Activated gamma-delta T cell treated with Interleukin-2 at 50 U/mL for 16 hours (primary cell): ENCODE data around the gene MAP3K5.
"Not testable (repeated sequence)": the region's sequence is repeated elsewhere in the genome, so short reads cannot be mapped to it uniquely, and the experiment has no call there.

Experiments
- DNase-seq: peaks from one replicate; pipeline ENCODE4 v3.0.0-alpha.2; 2020

The MAP3K5 gene

DNA sequence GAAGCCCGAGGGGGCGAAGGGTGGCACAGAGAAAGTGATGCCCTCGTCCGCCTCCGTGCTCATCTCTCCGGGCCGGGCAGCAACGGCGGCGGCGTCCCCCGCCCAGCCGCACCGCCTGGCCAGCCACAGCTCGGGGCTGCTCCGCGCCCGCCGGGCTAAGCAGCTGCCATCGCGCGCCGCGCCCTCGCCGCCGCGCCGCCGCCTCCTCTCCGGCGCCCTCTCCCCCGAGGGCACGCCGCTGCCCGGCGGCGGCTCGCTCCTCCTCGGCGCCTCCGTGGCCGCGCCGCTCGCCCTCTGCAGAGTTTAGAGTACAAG, 225 bp downstream of the MAP3K5 start:
- DNase-seq, result no peak

DNA sequence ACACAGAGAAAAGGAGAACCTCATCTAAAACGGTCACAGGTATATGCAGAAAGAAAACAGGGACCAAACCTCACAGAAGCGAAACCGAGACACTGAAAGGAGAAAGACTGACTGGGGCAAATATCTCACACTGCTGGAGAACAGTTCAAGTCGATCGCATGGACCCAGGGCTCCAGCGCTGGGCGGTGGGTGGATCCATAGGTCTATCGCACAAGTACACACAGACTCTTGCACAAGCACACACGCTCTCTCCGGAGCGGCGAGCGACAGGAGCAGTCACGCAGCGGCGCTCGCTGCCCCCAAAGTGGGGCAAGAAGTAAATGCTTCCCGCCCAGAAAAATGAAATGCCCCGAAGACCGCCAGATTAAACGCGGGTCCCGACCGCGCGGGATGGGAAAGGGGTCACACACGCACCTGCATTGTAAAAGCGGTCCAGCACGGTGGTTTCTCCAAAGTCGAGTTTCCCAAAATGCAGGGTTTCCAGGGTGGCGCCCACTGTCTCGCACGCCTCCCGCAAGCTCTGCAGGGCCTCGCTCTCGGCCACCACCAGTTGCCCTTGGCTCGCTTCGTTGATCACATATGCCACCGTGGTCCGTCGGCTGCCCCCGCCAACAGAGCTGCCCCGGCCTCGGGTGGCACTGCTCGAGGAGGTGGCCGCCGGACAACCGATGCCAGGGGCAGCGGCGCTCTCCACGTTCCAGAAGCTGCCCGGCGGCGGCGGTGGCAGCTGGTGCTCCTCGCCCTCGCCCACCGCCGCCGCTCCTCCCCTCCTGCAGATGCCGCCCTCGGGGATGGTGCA, 782 bp downstream of the MAP3K5 start:
- peak; percentile 38 for DNase-seq

DNA sequence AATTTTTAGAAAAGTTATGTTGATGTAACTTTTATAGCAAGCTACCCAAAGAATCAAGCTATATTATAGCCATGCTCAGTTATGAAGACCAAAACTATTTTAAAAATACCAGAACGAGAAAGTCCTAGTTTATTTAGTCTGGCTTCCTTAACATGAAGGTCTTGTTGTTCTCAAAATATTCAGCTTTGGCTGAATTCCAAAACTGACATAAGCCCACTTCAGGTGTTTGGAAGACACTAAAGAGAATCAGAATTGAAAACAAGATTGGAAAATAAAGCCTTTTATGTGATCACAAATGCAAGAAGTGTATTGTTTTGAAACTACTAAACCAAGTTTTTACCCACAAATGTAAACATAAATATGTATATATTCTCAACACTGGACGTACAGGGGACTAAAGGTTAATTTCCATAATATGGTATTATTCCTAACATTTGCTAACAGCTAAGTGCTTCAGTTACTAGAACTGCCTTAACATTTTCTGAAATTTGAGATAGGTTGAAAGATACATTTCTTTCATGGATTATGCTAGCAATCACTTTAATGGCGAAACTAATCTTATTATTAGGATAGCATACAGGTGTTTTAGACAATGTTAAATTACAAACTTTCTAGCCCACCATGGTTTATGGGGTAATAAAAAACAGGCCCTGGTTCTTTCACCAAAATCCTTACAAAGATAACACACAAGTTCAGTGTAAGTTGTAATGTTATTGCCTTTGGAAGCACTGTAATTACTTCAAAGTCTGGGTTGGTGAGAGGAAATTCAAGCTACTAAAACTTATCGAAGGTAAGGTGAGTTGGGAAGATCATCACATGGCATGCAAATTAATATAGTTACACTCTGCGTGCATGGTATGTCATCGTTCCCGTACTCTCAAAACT, 1.6 kb downstream of the MAP3K5 start:
- DNase-seq, result no peak

DNA sequence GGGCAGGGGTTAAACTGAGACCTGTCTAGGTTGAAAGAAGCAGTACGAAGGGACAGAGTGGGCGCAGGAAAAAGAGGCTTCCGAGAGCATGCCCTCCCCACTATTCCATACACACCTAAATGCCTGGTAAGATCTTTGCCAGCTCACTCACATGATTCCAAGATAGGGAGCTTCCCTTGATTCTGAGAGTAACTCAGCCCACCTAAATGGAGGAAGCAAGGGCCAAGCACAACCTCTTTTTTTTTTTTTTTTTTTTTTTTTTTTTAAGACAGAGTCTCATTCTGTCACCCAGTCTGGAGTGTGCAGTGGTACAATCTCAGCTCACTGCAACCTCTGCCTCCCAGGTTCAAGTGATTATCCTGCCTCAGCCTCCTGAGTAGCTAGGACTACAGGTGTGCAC, 2.8 kb downstream of the MAP3K5 start:
- not testable (repeated sequence) for DNase-seq

DNA sequence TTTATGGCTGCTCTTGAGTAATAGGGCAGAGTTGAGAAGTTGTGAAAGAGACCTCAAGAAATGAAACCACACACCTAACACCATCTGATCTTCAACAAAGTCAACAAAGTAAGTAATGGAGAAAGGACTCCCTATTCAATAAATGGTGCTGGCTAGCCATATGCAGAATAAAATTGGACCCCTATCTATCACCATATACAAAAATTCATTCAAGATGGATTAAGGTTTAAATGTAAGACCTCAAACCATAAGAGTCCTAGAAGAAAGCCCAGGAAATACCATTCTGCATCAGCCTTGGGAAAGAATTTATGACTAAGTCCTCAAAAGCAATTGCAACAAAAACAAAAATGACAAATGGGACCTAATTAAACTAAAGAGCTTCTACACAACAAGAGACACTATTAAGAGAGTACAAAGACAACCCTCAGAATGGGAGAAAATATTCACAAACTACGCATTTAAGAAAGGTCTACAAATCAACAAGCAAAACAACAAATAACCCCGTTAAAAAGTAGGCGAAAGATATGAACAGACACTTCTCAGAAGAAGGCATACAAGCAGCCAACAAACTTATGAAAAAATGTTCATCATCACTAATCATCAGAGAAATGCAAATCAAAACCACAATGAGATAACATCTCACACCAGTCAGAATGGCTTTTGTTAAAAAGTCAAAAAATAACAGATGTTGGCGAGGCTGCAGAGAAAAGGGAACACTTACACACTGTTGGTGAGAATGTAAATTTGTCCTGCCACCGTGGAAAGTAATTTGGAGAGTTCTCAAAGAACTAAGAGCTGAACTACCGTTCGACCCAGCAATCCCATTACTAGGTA, 4.0 kb downstream of the MAP3K5 start:
- DNase-seq, result no peak

DNA sequence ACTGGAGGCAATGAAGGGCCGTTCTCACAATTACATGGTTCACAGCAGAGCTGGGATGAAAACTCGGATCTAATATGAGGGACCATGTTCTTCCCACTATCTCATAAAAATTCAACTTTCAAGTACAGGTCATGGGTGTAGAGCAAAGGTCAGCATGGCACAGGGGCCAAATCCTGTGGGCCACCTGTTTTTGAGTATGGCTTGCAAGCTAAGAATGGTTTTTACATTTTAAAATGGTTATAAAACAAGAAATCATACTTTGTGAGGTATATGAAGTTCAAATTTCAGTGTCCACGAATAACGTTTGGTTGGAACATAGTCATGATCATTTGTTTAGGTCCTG, 4.6 kb downstream of the MAP3K5 start:
- no peak for DNase-seq

DNA sequence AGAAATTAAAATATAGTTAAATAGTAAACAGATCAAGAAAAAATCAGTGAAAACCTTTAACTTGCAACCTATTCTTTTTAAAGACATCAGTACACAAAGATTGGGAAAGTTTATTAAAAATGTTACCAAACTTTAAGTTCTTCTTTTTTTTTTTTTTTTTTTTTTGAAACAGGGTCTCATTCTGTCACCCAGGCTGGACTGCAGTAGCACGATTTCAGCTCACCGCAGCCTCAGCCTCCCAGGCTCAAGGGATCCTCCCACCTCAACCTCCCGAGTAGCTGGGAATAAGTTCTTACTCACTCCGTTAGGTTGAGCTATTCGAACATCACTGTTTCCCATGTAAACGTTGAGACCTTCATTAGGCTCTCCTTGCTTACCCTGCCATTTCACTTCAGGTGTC, 5.6 kb downstream of the MAP3K5 start:
- no peak for DNase-seq

DNA sequence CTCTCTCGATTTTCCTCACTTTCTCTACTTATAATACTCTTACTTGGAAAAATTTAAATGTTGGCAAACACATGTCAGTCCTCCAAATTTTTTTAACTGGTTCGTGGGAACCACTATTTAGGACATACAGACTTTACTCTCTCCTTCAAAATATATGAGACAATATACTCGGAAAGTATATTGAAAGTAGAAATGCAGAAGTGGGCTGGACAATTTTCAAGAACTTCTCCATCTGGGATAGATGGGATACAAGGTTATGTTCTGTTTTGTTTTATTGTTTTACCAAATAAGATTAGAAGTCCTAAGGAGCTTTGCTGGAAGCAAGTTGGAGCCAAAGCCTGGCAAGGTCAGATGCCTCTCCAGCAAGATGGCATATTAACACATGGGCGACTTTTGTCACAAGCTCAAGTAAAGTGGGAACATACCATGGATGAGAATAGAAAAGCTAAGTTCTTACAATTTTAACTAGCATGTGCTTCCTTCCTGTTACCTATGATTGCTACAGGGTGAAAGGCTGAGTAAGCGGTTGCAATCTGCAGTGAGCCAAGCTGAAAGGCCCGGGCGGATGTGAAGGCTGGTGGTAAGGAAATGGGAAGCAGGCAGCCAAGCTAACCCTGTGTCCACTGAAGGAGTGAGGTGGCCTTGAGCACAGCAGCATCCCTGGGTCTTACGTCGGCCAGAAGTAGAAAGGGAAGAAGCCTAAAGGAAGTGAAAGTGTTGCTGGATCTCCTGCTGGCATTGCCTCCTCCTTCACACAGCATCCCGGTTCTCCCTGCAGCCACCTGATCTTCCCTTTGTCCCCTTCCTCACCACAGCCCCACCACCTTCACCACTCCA, 7.1 kb downstream of the MAP3K5 start:
- DNase-seq, result peak; percentile 18

DNA sequence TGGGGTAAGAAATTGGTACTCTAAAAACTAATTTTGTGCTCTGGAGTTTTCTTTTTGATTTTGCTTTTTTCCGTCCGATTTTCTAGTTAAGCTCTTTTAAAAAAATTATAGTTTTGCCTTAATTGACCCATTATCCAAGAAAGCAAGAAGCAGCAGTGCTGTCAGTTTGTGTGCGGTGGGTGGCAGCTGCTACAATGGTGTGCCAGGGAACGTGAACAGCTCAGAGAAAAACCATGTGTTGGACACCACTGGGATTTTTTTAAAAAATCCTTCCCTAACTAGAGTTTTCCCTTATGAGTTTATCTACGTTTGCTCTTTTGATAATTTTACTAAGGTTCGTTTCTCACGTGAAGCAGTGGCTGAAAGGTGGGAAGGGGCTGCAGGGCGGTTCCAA, 8.0 kb downstream of the MAP3K5 start:
- no peak for DNase-seq

DNA sequence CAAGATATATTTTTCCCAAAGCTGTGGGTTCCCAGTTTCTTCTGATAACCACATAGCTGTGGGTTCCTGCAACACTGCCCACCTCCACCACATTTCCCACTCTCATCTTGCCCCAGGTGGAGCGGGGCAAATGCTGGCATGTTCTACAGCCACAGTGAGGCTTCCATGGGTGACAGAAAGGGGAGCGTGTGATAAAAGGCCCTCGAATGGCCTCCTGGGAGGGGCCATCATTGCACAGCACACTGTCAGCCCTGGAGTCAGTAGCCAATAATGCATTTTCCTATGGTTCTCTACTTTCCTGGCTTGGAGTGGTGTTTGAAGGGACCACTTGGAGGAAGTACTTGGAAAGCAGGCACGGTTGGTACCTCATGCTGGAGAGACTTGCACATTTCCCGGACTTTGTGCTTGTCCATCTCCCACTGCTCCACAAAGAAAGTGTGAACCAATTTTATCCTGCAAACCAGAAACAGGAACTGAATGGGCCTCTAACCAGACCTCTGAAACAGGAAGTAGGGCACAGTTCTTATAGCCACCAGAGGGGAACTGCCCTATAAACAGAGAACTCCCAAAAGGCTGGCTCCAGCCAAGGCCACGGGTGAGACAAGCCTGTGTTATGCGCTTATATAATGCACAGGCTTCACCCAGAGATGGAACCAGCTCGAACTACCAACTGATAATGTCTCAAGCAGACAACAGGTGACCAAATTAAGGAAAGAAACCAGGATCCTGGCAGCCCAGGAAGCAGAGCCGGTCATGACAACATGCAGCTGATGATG, 8.6 kb downstream of the MAP3K5 start:
- no peak for DNase-seq

DNA sequence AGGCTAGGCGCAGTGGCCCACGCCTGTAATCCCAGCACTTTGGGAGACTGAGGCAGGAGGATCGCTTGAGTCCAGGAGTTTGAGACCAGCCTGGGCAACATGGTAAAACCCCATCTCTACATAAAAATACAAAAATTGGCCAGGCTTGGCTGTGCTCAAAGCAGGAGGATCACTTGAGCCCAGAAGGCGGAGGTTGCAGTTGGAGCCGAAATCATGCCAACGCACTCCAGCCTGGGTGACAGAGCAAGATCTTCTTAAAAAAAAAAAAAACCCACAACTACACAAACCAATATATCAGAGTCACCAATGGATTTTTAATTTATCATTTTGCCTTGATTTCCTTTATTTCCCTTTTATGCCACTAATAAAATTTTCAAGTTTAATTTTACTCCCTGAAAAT, 9.3 kb downstream of the MAP3K5 start:
- no peak for DNase-seq

DNA sequence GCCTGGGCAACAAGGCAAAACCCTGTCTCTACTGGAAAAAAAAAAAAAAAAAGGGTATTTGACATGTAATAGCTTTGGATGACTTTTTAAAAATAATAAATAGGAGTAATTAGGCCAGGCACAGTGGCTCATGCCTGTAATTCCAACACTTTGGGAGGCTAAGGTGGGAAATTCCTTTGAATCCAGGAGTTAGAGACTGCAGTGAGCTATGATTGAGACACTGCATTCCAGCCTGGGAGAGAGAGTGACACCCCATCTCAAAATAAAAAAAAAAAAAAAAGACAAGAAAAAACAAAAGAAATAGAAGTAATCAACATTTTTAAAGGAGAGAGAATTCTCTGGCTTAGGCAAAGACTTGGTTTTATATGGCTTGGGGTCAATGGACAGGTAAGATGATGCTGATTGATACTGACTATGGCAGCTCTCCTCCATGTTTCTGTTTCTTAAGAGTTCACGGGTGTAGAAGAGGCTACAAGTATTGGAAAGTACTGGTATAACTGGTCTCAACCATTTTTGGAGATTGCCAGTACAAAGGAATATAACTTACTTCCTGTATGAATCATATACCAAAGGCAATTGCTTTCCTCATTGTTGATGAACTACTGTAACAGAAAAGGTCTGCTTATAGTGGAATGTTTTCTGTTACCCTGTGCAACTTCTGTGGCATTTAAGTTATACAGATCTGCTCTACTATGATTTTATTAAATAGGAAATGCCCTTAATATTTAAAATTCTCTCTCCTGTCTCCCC, 10.1 kb downstream of the MAP3K5 start:
- no peak for DNase-seq

DNA sequence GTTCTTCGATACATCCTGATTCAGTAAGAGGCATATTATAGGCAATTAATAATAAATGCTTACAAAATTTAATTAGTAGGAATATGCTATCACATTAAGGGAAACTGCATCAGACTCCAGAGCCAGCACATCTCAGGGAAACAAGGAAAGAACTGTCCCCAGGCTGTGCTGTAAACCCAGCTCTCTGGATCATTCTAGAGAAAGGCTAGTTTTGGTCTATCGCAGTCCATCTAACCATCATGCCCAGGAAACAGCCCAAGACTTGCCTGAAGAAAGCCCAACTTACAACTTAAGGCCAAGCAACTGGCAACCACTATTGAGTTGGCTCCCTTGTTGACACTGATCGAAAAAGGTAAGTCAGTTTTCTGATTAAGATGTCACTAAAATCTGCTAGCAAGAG, 11.3 kb downstream of the MAP3K5 start:
- no peak for DNase-seq

DNA sequence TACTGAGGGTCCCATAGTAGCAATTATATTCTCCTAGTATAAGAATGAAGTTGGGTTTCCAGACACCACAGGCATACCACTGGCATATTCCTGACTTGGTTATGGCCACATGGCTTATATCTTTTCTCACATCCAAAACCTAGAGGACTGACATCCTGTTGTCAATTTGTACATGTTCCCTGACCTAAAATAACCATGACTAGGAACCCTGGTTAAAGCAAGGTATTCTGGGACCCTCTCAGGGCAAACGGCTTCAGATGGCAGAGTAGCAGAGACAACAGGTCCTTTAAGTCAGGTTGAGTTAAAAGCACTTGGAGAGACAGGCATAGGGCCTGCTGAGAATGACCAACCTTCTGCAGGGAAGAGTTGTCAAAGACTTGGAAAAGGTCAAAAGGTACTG, 12.6 kb downstream of the MAP3K5 start:
- DNase-seq, result no peak

DNA sequence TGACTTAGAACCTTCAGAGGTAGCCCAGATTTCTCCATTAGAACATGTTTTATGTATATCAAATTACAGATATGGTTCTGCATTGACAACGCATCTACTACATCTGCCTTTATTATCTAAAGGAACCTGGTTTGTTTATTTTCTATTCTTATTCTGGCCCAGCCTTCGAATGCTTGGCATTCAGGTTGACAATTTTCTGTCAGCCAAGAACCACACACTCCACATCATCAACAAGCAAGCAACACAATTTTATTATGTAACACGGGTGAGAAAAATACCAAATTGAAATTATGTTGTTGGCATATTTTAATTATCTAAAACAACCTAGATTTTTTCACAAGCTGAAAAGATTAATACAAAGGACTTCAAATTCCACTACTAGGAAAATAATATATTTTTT, 14.6 kb downstream of the MAP3K5 start:
- no peak for DNase-seq

DNA sequence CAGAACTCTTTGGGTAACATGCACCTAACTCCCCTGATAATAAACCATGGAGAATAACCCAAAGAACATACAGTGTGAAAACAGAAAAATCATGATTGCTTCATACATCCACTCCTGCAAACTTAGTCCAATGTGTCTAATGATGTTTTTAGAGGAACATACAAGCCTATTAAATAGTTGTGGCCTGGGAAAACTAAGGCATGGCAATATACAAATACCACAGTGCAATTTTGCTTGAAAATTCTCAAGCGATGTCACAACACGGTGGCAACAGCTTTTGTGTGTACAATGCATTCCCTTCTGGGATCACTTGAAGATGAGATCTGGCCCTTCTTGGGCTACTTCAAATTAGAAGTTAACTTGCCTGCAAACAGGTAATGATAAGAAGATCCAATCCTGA, 16.7 kb downstream of the MAP3K5 start:
- DNase-seq, result no peak

DNA sequence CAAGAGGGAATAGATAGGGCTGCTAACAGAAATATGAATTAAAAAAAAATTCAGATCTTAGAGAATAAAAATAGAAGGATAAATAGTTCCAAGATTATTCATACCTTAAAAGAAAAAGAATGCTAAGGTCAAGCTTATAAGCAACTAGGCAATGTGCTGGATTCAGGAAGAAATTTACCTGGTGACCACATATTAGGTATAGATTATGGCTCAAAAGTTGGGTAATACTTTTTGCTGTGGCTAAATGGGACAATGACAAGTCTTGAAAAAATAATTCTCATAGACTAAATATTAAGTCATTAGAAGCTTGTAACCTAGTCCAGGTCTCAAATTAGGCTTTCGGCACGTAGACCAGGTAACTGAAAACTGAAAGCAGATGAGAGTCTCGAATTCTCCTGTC, 17.2 kb downstream of the MAP3K5 start:
- DNase-seq, result no peak

DNA sequence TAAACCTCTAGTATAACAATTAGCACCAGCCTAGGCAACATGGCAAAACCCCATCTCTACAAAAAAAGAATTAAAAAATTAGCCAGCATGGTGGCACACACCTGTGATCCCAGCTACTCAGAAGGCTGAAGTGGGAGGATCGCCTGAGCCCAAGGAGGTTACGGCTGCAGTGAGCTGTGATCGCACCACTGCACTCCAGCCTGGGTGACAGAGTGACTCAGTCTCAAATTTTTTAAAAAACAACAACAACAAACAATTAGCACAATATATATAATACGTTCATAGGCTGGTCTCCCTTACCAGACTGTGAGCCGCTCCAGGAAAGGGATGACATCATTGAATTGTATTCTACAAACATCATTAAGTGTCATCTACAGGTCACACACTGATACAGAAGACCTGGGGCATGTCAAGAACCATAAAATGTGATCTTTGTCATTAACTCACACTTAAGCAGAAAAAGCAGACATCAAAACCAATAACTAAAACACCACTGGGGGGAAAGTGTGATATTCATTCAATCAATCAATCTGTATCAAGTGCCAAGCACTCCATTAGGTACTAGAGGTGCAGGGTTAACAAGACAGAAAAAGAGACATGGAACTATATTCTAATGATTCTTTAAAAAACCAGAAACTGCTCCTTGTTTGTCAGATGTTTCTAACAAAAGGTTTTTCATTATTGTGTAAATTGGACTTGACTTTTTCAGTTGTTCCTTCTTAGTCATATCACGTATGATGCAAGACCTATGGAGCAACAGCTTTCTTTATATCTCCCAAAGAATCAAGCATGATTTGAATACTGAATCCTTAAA, 17.8 kb downstream of the MAP3K5 start:
- DNase-seq, result no peak

DNA sequence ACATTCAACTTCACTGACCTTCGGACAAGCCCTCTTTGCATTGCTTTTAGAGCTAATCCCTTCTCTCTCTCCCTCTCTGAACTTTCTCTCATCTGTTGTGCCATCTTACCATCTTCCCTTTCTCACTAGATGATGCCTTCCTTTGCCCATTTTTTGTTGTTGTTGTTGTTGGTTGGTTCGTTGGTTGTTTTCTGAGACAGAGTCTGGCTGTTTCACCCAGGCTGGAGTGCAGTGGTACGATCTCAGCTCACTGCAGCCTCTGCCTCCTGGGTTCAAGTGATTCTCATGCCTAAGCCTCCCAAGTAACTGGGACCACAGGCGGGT, 18.8 kb downstream of the MAP3K5 start:
- DNase-seq, result no peak

DNA sequence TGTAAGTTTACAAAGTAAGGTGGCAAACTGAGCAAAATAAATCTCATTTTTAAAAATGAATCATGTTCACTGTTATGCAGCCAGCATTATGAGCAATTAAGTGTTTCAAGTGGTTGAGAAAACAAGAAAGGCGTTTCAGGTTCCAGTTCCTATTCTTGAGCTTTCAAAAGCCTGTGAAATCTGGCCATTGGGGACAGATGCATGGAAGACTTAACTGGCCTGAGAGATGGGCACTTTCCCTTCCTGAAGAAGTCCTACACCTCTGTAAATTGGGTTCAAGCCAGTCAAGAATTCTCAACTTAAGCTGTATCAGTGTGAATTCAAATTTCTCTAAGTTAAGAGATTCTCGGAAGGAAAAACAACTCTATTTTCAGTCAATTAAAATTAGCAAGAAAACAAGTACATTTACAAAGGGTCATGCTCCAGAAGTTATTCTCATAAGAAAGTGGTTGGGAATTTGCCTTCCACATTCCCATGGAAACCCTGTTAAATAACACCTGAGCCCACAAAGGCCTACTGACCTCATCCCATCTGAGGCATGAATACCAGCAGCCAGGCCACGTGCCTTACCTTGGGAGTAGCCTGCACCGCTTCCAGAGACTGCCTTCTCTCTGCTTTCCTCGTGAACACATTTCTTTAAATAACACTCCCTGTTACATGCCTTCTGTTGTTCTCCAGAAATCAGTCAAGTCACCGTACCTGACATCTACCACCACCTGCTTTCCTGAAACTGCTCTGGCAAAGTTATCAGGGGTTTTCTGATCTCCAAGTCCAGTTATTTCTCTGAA, 19.4 kb downstream of the MAP3K5 start:
- DNase-seq, result no peak
